ENCODE measurements around the gene HMG20B. TPM values are rescaled to one million over a fixed set of nuclear protein-coding genes. Genes with fewer than 3 reads are reported as not detected.
A peak's percentile ranks its signal among the peaks of the same experiment; 100 is the strongest.

Gene HMG20B
- total RNA-seq, 1 donor from 2014 or later = 51.0 TPM

- Mint-ChIP-seq H3K27me3 (no peaks in the 10 kb centered on the region), H3K27ac (no peak overlapping the region)
- intact Hi-C loops (cut with micrococcal nuclease) = loop anchor here (10.0 kb wide), 1 partner anchor 515 kb away; the partner anchor contains the start of gene ZBTB7A
Observed at GRCh38 chr19:3549816-3550215, 22.9 kb upstream of the HMG20B start.

GRCh38 chr19:3550947-3551791, 21.6 kb upstream of the HMG20B start:
- intact Hi-C loops (cut with micrococcal nuclease) = loop anchor here (10.0 kb wide), 1 partner anchor 514 kb away; the partner anchor contains the start of gene ZBTB7A
- DNase-seq (no peak), ATAC-seq (ENCODE audit: low read depth) (no peak)
- POLR2A ChIA-PET = interaction anchor here (0.6 kb wide), 1 partner anchor 455 kb away, joined by 3 read pairs; no protein-coding TSS in a partner anchor
- H3K4me3 Mint-ChIP-seq = no peak overlapping the region
- TF ChIP-seq, protein P1, sequence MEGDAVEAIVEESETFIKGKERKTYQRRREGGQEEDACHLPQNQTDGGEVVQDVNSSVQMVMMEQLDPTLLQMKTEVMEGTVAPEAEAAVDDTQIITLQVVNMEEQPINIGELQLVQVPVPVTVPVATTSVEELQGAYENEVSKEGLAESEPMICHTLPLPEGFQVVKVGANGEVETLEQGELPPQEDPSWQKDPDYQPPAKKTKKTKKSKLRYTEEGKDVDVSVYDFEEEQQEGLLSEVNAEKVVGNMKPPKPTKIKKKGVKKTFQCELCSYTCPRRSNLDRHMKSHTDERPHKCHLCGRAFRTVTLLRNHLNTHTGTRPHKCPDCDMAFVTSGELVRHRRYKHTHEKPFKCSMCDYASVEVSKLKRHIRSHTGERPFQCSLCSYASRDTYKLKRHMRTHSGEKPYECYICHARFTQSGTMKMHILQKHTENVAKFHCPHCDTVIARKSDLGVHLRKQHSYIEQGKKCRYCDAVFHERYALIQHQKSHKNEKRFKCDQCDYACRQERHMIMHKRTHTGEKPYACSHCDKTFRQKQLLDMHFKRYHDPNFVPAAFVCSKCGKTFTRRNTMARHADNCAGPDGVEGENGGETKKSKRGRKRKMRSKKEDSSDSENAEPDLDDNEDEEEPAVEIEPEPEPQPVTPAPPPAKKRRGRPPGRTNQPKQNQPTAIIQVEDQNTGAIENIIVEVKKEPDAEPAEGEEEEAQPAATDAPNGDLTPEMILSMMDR (IDR thresholded peaks at IDR 0.05) = no peak
- H3K27me3 Mint-ChIP-seq = no peaks in the 10 kb centered on the region
- CTCF ChIA-PET = interaction anchor here (0.6 kb wide), 1 partner anchor 17 kb away, joined by 4 read pairs; no protein-coding TSS in a partner anchor
- H3K27ac Mint-ChIP-seq = peak overlapping the region; percentile 41
- H3K4me1 Mint-ChIP-seq = peaks cover 45% of the 10 kb centered on the region
- H3K9me3 Mint-ChIP-seq = no peaks in the 10 kb centered on the region
- peaks cover 19% of the 10 kb centered on the region for H3K36me3 Mint-ChIP-seq (ENCODE audit: low read depth)

More at GRCh38 chr19:3549816-3550215, 22.9 kb upstream of the HMG20B start:
- Mint-ChIP-seq H3K4me1 (peaks cover 39% of the 10 kb centered on the region), H3K4me3 (no peak overlapping the region), H3K36me3 (ENCODE audit: low read depth) (peaks cover 27% of the 10 kb centered on the region), H3K9me3 (no peaks in the 10 kb centered on the region)
- POLR2A ChIA-PET = interaction anchor here (0.6 kb wide), 1 partner anchor 677 kb away, joined by 4 read pairs; no protein-coding TSS in a partner anchor
- DNase-seq (no peak), ATAC-seq (ENCODE audit: low read depth) (no peak)
- CTCF ChIA-PET = no interaction called here
- TF ChIP-seq, protein P1 (IDR thresholded peaks at IDR 0.05) = no peak

GRCh38 chr19:3551792-3552095, 21.0 kb upstream of the HMG20B start:
- ATAC-seq (ENCODE audit: low read depth) = no peak
- no peaks in the 10 kb centered on the region for H3K9me3 Mint-ChIP-seq
- no peak overlapping the region for H3K4me3 Mint-ChIP-seq

GRCh38 chr19:3554254-3555083, 18.3 kb upstream of the HMG20B start:
- Mint-ChIP-seq H3K27ac (peak overlapping the region; percentile 86), H3K4me3 (peak overlapping the region; percentile 71), H3K27me3 (no peaks in the 10 kb centered on the region), H3K9me3 (no peaks in the 10 kb centered on the region), H3K4me1 (peaks cover 65% of the 10 kb centered on the region), H3K36me3 (ENCODE audit: low read depth) (peaks cover 11% of the 10 kb centered on the region)
- CTCF ChIA-PET = interaction anchor here (0.7 to 6.0 kb wide), 2 partner anchors 9 to 11 kb away, joined by 4 to 37 read pairs; no protein-coding TSS in a partner anchor
- DNase-seq (no peak), ATAC-seq (ENCODE audit: low read depth) (no peak)
- intact Hi-C loops (cut with micrococcal nuclease) = loop anchor here (5.0 to 10.0 kb wide), 4 partner anchors 47 to 510 kb away; partner anchors contain the start of genes APBA3, FZR1, MRPL54 and TBXA2R
- TF ChIP-seq, protein P1 (IDR thresholded peaks at IDR 0.05) = no peak
- POLR2A ChIA-PET = interaction anchor here (0.8 to 1.5 kb wide), 5 partner anchors 10 to 38 kb away, joined by 3 to 13 read pairs (median 4); partner anchors contain the start of gene HMG20B

More at GRCh38 chr19:3551792-3552095, 21.0 kb upstream of the HMG20B start:
- peaks cover 20% of the 10 kb centered on the region for H3K36me3 Mint-ChIP-seq (ENCODE audit: low read depth)
- intact Hi-C loops (cut with micrococcal nuclease) = loop anchor here (10.0 kb wide), 1 partner anchor 513 kb away; the partner anchor contains the start of gene ZBTB7A
- TF ChIP-seq, protein P1 (IDR thresholded peaks at IDR 0.05) = no peak
- H3K4me1 Mint-ChIP-seq = peaks cover 51% of the 10 kb centered on the region
- H3K27ac Mint-ChIP-seq = peak overlapping the region; percentile 9
- H3K27me3 Mint-ChIP-seq = no peaks in the 10 kb centered on the region
- CTCF ChIA-PET = no interaction called here
- POLR2A ChIA-PET = interaction anchor here (0.7 to 0.9 kb wide), 3 partner anchors 21 to 429 kb away, joined by 3 to 6 read pairs (median 6); partner anchors contain the start of genes FZR1 and HMG20B
- DNase-seq = no peak

All from activated B cell treated with CpG ODN at 0.5 μM for 24 hours (primary cell).